ENCODE data around the gene NUP210.
A peak's percentile ranks its signal among the peaks of the same experiment; 100 is the strongest.

NUP210 gene

DNA sequence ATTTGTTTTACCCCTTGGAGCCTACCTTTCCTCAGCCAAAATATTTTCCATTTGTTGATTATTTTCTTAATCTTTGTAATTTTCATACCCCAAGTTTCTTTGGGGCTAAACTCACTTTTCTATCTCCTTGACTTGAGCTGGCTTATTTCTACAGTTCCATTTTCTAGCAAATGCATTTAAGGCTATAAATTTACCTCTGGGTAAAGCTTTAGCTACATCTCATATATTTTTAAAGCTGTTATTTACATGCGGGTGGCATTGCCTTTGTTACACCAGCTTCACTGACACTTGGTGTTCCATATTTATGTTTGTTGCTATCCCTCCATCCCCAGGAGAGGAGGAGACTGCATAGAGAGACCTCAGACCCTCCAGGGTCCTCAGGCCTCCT, 136.3 kb downstream of the NUP210 start:
- WGBS, 2 donors (ENCODE audit: extremely low coverage in 2 of 2, insufficient read length in 2 of 2, insufficient replicate concordance in 1 of 2) = no CpG with 5 or more reads among the region's 1 CpG
- no peak for DNase-seq (ENCODE audit: low spot score)
- Histone ChIP-seq H3K4ac (ENCODE audit: low read length) (no peak overlapping the region), H3K4me1 (ENCODE audit: control insufficient read depth in 2 of 2, insufficient read depth in 1 of 2, low read depth in 1 of 2, low read length in 2 of 2) (peaks cover 1 to 7% of the 10 kb centered on the region in 2 donors), H2BK12ac (ENCODE audit: low read length) (no peak overlapping the region), H4K8ac (ENCODE audit: low read depth, low read length) (no peak overlapping the region), H3K79me1 (ENCODE audit: low read depth, low read length) (no peaks in the 10 kb centered on the region), H3K9me3 (replicated peaks in 1 of 2; ENCODE audit: control insufficient read depth in 2 of 2, insufficient read depth in 1 of 2, low read depth in 1 of 2, low read length in 2 of 2) (peaks cover 9 to 22% of the 10 kb centered on the region in 2 donors), H2AK5ac (ENCODE audit: low read depth, low read length) (no peak overlapping the region), H3K36me3 (replicated peaks in 1 of 2; ENCODE audit: control insufficient read depth in 2 of 2, insufficient read depth in 2 of 2, low read length in 2 of 2) (no peaks in the 10 kb centered on the region), H3K9ac (ENCODE audit: low read depth, low read length, poor library complexity) (no peak overlapping the region), H3K27ac (replicated peaks; ENCODE audit: low read length) (no peak overlapping the region), H3K4me3 (ENCODE audit: low read length in 2 of 2) (no peak overlapping the region), H2BK120ac (ENCODE audit: low read depth, low read length) (no peak overlapping the region), H3K14ac (ENCODE audit: low read length) (no peak overlapping the region), H2BK5ac (ENCODE audit: low read length) (no peak overlapping the region), H3K27me3 (ENCODE audit: control insufficient read depth in 3 of 3, insufficient read depth in 3 of 3, low read depth in 1 of 3, low read length in 3 of 3) (peaks cover 2 to 66% (median 28%) of the 10 kb centered on the region in 3 experiments), H2AFZ (ENCODE audit: low read length) (no peak overlapping the region), H2BK15ac (ENCODE audit: low read length) (no peak overlapping the region), H3K18ac (ENCODE audit: low read length) (no peak overlapping the region), H4K91ac (ENCODE audit: low read depth, low read length, poor library complexity) (no peak overlapping the region), H3K4me2 (ENCODE audit: insufficient read depth, low read length, poor library complexity, severe bottlenecking) (no peak overlapping the region), H3K23ac (ENCODE audit: low read depth, low read length, poor library complexity) (no peak overlapping the region)

DNA sequence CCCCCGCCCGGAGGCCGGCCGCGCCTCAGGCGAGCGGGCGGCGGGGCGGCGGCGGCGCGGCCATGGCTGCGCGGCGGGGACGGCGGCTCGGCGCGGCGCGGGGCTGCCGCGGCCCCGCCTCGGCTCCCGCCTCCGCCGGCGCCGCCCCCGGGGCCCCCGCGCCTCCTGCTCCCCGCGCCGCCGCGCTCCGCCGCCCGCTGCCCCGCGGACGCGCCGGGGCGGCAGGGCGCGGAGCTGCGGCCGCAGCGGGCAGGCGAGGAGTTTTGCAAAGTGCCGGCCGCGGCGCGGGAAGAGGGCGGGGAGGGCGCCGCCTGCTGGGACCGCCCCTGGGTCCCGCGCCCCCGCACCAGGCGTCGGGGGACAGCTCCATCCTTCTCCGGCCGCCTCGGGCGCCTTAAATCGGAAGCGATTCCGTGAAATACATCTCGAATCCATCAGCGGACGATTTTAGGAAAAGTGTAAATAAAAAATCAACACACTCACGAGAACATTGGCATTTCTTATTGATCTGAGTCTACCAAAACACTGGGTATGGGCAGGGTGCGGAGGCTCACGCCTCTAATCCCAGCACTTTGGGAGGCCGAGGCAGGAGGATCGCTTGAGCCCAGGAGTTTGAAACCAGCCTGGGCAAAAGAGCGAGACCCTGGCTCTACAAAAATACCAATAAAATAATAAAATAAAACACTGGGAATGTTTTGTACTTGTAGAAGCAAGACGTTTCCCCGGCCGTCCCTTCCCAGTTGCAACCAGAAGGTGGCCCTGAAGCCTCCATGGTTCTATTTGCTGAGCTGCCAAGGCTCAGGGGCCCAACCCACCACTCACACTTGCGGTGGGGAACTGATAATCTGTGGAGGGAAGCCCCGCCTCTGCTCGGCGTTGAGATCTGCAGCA, 136.9 kb downstream of the NUP210 start:
- DNase-seq (ENCODE audit: low spot score) = no peak
- Histone ChIP-seq H3K4me2 (ENCODE audit: insufficient read depth, low read length, poor library complexity, severe bottlenecking) (peak overlapping the region; percentile 97), H2BK5ac (ENCODE audit: low read length) (no peak overlapping the region), H3K23ac (ENCODE audit: low read depth, low read length, poor library complexity) (peak overlapping the region; percentile 49), H2BK15ac (ENCODE audit: low read length) (no peak overlapping the region), H3K4me1 (ENCODE audit: control insufficient read depth in 2 of 2, insufficient read depth in 1 of 2, low read depth in 1 of 2, low read length in 2 of 2) (peaks cover 2 to 7% of the 10 kb centered on the region in 2 donors), H3K27ac (replicated peaks; ENCODE audit: low read length) (no peak overlapping the region), H3K9me3 (replicated peaks in 1 of 2; ENCODE audit: control insufficient read depth in 2 of 2, insufficient read depth in 1 of 2, low read depth in 1 of 2, low read length in 2 of 2) (peaks cover 9 to 22% of the 10 kb centered on the region in 2 donors), H4K91ac (ENCODE audit: low read depth, low read length, poor library complexity) (no peak overlapping the region), H2BK120ac (ENCODE audit: low read depth, low read length) (no peak overlapping the region), H3K9ac (ENCODE audit: low read depth, low read length, poor library complexity) (peak overlapping the region; percentile 66), H2AFZ (ENCODE audit: low read length) (peak overlapping the region; percentile 79), H3K4ac (ENCODE audit: low read length) (no peak overlapping the region), H2BK12ac (ENCODE audit: low read length) (no peak overlapping the region), H3K36me3 (replicated peaks in 1 of 2; ENCODE audit: control insufficient read depth in 2 of 2, insufficient read depth in 2 of 2, low read length in 2 of 2) (no peaks in the 10 kb centered on the region), H3K79me1 (ENCODE audit: low read depth, low read length) (no peaks in the 10 kb centered on the region), H3K27me3 (ENCODE audit: control insufficient read depth in 3 of 3, insufficient read depth in 3 of 3, low read depth in 1 of 3, low read length in 3 of 3) (peaks cover 2 to 69% (median 28%) of the 10 kb centered on the region in 3 experiments), H3K4me3 (ENCODE audit: low read length in 2 of 2) (peak overlapping the region; percentile 46 to 82), H3K14ac (ENCODE audit: low read length) (no peak overlapping the region), H4K8ac (ENCODE audit: low read depth, low read length) (no peak overlapping the region), H2AK5ac (ENCODE audit: low read depth, low read length) (no peak overlapping the region), H3K18ac (ENCODE audit: low read length) (no peak overlapping the region)
- WGBS, 2 donors (ENCODE audit: extremely low coverage in 2 of 2, insufficient read length in 2 of 2, insufficient replicate concordance in 1 of 2) = no CpG with 5 or more reads among the region's 93 CpGs

GRCh38 chr3:13282358-13282985, 137.7 kb downstream of the NUP210 start:
- Histone ChIP-seq H3K9me3 (replicated peaks in 1 of 2; ENCODE audit: control insufficient read depth in 2 of 2, insufficient read depth in 1 of 2, low read depth in 1 of 2, low read length in 2 of 2) (peaks cover 9 to 22% of the 10 kb centered on the region in 2 donors), H2BK12ac (ENCODE audit: low read length) (no peak overlapping the region), H3K14ac (ENCODE audit: low read length) (no peak overlapping the region), H3K23ac (ENCODE audit: low read depth, low read length, poor library complexity) (peak overlapping the region; percentile 75), H4K8ac (ENCODE audit: low read depth, low read length) (no peak overlapping the region), H3K4ac (ENCODE audit: low read length) (no peak overlapping the region), H3K4me2 (ENCODE audit: insufficient read depth, low read length, poor library complexity, severe bottlenecking) (peak overlapping the region; percentile 97), H3K18ac (ENCODE audit: low read length) (peak overlapping the region; percentile 83), H3K27me3 (ENCODE audit: control insufficient read depth in 3 of 3, insufficient read depth in 3 of 3, low read depth in 1 of 3, low read length in 3 of 3) (peaks cover 2 to 77% (median 28%) of the 10 kb centered on the region in 3 experiments), H4K91ac (ENCODE audit: low read depth, low read length, poor library complexity) (no peak overlapping the region), H2BK120ac (ENCODE audit: low read depth, low read length) (no peak overlapping the region), H2BK5ac (ENCODE audit: low read length) (no peak overlapping the region), H3K79me1 (ENCODE audit: low read depth, low read length) (no peaks in the 10 kb centered on the region), H3K9ac (ENCODE audit: low read depth, low read length, poor library complexity) (peak overlapping the region; percentile 66), H3K27ac (replicated peaks; ENCODE audit: low read length) (no peak overlapping the region), H2AK5ac (ENCODE audit: low read depth, low read length) (no peak overlapping the region), H3K36me3 (replicated peaks in 1 of 2; ENCODE audit: control insufficient read depth in 2 of 2, insufficient read depth in 2 of 2, low read length in 2 of 2) (no peaks in the 10 kb centered on the region), H3K4me3 (ENCODE audit: low read length in 2 of 2) (peak overlapping the region; percentile 46 to 82), H2BK15ac (ENCODE audit: low read length) (no peak overlapping the region), H2AFZ (ENCODE audit: low read length) (peak overlapping the region; percentile 79), H3K4me1 (ENCODE audit: control insufficient read depth in 2 of 2, insufficient read depth in 1 of 2, low read depth in 1 of 2, low read length in 2 of 2) (peaks cover 8 to 9% of the 10 kb centered on the region in 2 donors)
- WGBS, 2 donors (ENCODE audit: extremely low coverage in 2 of 2, insufficient read length in 2 of 2, insufficient replicate concordance in 1 of 2) = no CpG with 5 or more reads among the region's 87 CpGs
- no peak for DNase-seq (ENCODE audit: low spot score)
